ENCODE data around the gene ARID1A.

The ARID1A gene

DNA sequence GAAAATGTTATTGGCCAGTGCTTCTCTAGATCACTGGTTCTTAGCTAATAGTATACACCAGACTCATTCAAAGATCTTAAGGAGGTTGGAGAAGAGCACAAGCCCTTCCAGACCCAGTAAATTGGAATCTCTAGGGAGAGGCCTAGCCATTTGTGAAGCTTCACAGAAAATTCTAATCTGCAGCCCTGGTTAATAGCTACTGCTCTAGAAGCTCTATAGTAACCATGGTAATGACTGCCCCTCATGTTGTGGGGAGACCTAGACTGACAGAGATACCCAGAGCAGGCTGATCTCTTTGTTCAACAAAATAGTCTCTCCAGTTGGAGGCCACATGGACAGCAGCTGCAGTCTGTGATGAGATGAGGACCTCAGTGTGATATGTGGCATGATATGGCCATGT, 31.7 kb downstream of the ARID1A start:
- no peak for DNase-seq (ENCODE audit: low read depth in 2 of 2)

DNA sequence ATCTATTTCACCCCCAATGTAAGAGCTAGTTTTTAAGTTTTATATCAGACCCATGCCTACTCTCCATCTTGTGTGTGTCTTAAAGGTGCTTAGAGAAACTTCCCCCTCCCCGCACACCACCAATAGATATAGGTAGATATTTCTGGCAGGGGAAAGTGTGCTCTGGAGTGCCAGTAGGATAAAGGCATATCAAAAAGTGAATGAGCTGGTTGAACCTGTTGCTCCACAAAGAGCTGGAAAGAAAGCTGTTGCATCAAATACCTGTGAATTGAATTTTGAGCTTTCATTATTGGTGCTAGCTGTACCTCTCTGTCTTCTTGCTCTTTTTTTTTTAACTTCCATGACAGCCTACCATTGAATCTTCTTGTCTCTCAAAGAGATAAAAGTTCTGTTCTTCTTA, 32.8 kb downstream of the ARID1A start:
- no peak for DNase-seq (ENCODE audit: low read depth in 2 of 2)

DNA sequence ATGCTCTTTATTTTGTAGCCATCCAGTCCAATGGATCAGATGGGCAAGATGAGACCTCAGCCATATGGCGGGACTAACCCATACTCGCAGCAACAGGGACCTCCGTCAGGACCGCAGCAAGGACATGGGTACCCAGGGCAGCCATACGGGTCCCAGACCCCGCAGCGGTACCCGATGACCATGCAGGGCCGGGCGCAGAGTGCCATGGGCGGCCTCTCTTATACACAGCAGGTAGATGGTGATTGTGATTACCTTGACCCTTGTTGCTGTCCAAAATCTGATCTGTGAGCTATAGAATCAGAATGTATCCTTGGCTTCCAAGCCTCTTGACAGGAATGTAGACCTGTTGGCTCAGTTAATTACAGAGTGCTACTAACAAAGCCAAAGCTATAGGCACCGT, 33.8 kb downstream of the ARID1A start:
- no peak for DNase-seq (ENCODE audit: low read depth in 2 of 2)

DNA sequence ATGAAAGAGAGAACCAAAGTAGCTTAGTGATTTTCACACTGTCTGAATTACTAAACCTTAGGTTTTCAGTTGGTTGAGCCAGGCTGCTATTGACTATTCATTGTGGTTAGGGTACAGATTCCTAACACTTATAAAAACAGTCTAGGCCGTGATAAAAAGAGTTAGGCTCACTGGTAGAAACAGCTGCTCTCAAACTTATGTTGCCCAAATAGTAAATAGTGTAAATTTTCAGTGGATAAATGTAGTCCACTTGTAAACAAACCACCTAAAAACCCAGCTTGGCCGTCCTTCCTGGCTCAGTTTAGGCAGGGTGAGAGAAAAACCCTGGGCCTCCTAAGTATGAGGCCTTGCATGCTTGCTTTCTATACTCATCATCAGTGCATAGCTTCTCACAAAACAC, 34.9 kb downstream of the ARID1A start:
- no peak for DNase-seq (ENCODE audit: low read depth in 2 of 2)

DNA sequence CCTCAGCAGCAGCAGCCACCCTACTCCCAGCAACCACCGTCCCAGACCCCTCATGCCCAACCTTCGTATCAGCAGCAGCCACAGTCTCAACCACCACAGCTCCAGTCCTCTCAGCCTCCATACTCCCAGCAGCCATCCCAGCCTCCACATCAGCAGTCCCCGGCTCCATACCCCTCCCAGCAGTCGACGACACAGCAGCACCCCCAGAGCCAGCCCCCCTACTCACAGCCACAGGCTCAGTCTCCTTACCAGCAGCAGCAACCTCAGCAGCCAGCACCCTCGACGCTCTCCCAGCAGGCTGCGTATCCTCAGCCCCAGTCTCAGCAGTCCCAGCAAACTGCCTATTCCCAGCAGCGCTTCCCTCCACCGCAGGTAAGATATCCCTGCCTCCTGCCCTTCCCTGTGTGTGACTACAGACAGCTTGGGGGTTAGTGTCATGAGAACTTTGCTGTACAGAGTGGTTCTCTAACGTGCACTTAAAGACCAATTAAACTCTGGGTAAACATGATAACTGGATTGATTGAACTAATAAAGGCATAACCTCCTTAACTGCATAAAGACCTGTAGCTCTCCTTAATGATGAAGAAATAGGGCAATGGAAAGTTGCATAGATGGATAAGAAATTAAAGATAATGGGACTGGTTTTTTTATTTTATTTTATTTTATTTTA, 35.6 kb downstream of the ARID1A start:
- no peak for DNase-seq (ENCODE audit: low read depth in 2 of 2)

DNA sequence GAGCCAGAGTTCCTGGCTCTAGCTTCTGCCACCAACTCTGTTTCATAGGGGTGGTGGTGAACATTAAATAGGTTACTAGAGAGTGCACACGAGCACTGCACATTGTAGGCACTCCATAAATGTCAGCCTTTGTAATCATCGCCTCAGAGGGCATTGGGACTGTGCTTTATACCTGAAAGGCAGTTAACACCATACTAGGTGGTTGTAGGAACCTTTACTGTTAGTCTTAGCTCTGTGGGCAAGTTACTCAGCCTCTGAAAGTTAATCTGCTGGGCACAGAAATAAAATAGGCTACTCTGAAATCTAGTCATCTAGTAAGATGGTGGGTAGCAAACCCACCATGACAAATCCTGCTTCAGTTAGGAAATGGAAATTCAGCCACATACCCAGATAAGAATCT, 37.6 kb downstream of the ARID1A start:
- no peak for DNase-seq (ENCODE audit: low read depth in 2 of 2)

DNA sequence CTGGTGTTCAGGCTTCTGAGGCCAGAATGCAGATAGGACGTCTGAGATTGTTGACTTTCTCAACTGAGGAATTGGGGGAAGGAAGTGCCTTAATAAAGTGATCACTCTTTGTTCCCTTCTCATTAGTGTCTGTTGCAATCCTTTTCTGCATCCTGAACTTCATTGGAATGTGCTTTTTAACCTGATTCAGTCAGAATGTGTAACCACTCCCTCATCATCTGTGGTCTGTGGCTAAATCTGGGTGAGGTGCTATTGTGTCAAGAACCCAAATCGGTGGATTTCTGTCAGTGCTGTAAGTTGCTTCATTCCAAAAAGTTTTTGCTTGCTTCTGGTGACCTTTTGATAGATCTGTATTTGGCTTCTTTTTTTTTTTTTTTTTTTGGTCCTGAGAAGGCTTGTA, 38.2 kb downstream of the ARID1A start:
- DNase-seq (ENCODE audit: low read depth in 2 of 2), result no peak

DNA sequence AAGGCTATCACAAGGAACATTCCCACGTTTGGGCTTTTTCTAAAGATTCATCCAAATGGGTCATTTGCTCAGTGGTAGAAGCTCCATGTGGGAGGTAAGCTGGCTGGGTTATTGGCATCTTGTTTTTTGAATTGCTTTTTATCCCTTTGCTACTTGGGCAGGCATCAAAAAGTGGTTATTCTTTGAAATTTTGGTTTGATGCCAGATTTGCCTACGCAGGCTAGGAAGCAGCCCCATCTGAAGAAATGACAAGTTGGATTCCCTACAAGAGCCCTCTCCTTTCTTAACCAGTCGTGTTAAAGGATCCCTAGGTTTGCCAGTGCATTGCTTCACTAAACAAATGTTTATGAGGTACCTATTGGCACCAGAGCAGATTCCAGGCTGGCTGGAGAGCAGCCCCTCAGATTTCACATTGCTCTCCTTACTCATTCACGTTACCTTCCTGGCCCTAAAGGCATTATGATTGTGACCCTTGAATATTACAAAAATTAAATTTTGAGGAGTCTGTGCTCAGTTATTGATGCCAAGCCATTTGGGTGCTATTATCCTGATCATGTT, 38.8 kb downstream of the ARID1A start:
- DNase-seq (ENCODE audit: low read depth in 2 of 2), result no peak

DNA sequence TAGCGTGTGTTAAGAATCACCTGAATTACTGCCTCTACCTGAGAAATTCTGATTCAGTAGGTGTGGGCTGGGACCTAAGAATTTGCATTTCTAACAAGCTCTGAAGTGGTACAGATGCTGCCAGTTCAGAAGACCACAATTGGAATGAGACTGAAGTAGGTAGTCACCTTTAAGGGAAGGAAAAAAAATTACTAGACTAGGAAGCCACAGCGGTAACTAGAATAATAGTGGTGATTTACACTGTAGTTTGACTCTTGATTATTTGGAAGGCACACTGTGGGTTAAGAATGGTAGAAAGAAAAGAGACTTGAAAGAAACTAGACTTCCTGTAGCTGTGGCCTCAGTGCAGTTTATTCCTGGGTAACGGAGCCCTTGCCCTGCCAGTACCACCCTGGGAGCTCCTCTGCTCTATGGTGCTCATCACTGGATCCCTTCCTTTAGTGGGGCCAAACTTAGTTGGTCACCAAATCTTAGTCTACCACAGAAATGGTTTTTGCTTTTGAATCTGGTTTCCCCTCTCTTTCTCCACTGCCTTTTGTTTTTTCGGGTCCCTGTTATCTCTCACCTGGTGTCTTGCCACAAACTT, 43.6 kb downstream of the ARID1A start:
- DNase-seq (ENCODE audit: low read depth in 2 of 2), result peak in 1 of 2 donors; percentile 19

DNA sequence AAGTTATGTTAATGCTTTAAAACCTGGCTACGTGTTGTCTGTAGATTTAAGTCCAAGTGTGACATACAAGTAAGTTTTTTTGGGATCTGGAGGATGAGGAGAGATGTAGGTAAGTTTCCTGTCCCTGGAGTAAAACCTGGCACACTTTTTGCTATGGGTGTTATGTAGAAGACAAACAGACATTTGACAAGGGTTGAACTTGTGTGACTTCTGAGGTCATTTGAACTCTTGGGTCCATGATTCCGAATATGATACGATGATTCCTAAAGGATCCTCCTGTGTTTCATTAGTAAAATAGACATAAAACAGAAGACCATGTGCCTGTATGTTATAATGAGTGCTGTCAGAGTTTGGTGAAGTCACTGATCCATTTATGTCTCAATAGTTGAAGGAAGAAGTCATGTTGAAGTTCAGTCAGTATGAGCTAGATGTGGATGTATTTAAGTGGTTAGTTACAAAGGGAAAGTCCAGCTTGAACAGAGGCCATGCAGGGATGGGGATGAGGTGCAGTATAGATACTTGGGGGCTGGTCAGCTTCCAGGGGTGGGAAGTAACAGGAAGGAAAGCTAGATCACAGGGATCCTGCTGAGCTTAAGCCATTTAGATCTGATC, 44.3 kb downstream of the ARID1A start:
- no peak for DNase-seq (ENCODE audit: low read depth in 2 of 2)

DNA sequence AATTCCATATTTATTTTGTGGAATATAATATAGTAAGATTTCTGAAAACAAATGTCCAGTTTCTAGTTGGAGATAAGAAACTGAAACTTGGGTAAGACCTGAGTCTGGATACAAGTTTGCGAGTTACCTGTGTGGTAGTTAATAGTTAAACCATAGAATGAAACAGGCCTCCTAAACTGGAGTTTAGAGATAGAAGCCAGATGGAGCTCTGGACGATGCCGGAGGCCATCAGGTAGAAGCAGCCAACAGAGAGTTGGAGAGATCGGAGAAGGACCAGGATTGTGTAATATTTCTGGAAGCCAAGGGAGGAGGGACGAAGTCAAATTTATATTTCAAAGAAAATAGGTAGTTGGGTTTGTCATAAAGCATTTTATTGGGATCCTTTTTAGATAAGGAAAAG, 45.1 kb downstream of the ARID1A start:
- no peak for DNase-seq (ENCODE audit: low read depth in 2 of 2)

DNA sequence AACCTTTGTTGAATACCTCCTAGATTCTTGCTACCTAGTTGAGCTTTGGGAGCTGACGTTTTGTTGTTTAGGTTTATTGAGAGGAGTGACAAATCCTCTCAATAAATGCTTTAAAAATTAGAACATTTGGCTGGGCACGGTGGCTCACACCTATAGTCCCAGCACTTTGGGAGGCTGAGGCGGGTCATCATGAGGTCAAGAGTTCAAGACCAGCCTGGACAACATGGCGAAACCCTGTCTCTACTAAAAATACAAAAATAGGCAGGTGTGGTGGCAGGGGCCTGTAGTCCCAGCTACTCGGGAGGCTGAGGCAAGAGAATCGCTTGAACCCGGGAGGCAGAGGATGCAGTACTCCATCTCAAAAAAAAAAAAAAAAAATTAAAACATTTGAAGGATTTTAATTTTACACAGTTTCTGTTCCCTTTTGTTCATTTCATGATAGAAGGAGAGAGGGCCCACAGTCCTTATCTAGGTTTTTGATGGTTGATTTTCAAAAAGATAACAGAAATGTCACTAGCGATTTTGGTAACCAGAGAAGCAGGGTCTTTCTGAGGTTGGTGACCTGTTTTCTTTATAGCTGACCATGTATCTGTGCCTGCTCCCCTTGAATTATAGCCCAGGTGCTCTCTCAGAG, 47.7 kb downstream of the ARID1A start:
- DNase-seq (ENCODE audit: low read depth in 2 of 2), result no peak

DNA sequence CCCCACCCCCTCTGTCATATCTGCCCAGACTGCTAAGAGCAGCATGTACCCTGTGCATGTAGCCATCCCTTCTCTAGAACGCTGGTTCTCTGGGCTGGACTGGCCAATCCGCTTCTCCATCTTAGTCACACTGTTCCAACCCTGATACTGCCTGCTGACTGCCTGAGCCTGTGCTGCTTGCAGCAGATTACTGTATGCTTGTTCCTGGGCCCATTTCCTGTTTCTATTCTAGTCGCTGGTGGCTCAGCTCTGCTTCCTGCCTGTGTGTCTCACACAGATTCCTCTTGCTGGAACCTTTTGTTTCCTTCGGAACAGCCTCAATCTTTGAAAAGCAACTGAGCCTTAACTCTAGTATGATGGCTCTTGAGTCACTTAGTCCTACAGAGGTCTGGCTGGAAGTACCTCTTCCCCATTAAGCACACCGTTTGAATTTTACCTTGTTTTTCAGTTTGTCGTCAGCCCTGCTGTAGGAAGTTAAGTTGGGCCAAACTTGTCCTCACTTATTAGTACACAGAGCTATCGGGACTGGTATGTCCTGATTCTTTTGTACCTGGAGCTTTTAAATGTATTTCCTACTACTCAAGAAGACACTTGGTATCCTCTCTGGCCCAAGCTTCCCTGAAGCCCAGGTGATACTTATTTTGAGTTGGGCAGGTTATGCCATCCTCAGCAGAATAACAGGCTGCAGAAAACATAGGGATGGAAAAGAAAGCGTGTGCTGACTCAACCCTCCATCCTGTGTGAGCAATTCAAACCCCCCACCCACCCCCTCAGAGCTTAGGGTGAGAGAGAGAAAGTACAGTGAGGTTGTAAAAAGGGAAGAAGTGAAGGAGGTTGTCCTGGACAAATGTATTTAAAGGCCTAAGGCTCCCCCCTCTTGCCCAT, 48.5 kb downstream of the ARID1A start:
- peak; percentile 48 to 71 for DNase-seq (ENCODE audit: low read depth in 2 of 2)

DNA sequence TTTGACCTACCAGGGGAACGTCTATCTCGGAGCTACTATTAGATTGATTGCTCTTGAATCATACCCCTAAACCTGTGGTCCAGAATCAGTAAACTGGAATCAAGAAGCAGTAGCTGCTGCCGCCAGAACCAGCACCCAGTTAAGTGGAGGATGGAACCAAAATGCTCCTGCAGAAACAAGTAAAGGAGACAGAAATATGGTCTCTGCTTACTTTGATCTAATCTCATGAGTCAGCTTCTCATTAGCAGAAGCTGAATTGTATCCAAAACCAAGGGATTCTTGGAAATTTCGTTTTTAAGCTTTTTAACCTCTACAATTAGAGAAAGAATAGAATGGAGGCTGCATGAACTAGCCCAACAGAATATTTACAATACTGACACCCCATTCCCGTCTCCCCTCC, 49.4 kb downstream of the ARID1A start:
- DNase-seq (ENCODE audit: low read depth in 2 of 2), result no peak

DNA sequence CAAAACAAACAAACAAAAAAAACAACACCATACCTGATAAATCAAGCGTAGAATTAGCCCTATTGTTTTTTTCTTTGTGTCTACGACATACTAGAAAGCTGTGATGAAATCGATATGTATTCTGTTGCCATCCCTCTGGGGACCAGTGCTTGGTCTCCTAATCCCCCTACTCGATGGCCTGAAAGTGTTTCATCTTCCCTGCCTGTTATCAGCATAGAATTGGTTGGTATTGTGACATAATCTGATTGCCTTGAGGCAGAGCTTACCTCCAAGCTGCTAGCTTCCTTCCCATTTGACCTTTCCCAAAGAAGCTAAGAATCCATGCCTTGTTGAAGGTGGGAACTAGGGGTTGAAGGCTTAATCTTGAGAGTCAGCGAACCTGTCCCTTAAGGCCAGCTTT, 51.2 kb downstream of the ARID1A start:
- no peak for DNase-seq (ENCODE audit: low read depth in 2 of 2)

DNA sequence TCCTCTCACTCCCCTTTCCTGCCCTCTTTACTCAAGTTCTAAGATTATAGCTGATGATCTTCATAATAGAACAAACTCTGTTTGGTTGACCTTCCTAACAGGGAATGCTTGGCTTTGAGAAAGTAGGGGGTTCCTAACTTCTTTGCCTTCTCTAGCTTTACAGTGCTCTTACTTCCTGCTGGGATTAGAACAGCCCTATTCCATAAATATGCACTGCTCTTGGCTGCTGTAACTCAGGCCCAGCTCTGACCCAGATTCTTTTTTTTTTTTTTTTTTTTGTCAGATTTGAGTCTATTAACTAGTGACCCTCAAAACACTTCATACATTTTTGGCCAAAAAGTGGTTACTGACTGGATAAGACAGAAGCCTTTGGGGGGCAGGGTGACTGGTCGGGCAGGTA, 52.5 kb downstream of the ARID1A start:
- DNase-seq (ENCODE audit: low read depth in 2 of 2), result no peak

DNA sequence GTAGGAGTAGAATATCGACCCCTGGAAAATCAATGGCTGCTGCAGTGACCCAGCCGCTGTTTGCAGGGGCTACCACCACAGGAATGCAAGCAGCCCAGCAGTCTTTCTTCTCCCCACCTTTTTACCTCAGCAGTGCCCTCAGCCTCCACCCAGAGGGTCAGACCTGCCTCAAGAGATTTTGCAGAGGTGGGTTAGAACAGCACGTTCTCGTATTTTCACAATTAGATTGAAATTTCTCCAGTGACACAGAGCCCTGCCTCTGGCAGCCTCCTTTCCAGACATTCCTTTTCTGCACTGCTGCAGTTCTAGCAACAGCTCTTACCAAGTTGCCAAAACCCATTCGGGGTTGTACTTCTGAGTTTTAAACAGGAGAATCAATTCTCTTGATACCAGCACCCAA, 53.6 kb downstream of the ARID1A start:
- no peak for DNase-seq (ENCODE audit: low read depth in 2 of 2)

DNA sequence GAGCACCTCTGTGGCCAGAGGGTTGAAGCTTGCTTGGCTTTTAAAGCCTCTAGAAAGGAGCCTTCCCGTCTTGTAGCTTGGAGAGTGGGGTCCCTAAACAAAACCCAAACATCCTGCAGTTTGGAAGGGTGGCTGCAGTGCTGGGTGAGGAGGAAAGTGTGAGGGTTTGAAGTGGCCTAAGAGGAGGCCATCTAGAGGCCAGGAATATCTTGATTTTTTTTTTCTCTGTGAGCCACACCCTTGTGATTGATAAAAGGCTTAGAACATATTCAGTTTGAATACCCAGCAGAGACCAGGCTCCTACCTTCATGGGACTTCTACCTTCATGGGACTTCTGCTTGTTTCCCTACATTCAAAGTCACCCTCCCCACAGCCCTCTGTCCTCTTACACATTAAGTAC, 54.6 kb downstream of the ARID1A start:
- DNase-seq (ENCODE audit: low read depth in 2 of 2), result no peak

DNA sequence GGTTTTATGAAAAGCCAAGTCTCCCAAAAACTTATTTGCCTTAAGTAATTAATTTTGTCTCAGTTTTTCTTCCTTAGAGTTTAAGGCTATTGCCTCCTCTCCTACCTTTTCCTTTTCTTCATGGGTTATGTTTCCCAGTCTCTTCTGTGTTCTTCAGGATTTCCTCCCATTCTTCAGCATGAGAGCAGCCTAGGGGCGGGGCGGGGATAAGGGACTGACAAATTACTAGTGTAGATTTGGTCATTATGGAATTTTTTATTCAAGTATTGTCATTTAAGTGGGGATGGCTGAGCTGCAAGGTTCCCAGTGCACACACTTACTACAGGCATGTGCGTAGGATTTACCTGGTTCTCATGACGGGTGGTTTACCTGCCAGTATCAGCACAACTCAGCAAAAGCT, 56.7 kb downstream of the ARID1A start:
- DNase-seq (ENCODE audit: low read depth in 2 of 2), result no peak

DNA sequence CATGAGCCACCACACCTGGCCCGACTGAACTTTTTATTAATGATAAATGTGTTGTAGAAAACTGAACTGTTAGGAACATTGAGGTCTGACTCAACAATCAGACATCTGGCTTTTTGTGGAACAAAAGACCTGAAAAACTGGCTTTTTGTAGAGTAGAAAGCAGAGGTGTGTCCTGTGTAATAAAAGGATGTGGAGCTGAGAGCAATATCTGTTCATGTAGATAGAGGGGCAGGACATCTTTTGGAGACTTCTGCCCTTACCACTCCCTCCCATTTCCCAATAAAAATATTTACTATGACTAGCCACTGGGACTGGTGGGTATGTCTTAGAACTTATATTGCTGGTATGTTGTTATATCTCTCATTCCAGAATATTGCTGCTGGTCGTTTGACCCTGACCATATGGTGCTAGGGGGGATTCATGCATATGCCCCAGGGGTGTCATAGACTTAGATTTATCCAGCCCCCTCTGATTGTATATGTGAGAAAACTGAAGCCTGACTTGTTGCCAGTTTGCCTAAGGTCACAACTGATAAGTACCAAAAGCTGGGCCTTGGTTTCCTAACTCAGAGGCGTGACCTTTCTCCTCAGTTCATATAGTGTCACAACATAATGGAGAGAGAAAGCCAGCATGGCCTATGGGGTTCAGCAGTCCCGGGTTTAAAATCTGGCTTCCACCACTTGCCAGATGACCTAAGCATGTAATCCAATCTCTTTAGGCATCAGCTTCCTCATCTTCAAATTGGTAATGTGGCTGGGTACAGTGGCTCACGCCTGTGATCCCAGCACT, 58.5 kb downstream of the ARID1A start:
- no peak for DNase-seq (ENCODE audit: low read depth in 2 of 2)

DNA sequence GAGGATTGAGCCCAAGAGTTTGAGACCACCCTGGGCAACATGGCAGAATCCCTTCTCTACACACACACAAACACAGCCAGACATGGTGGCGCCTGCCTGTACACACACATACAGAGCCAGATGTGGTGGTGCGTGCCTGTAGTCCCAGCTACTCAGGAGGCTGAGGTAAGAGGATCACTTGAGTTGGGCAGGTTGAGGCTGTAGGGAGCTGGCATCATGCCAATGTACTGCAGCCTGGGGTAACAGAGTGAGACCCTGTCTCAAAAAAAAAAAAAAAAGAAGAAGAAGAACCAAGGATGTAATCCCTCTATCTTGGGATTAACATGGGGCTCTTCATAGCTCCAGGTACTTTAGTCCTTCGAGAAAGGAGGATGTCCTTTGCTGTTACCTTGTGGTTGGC, 62.5 kb downstream of the ARID1A start:
- DNase-seq (ENCODE audit: low read depth in 2 of 2), result no peak

Measured in stimulated activated CD4-positive, alpha-beta T cell treated with anti-CD3 and anti-CD28 coated beads, Interleukin-1b, Interleukin-23, amount 100 ng/mL, for 4 hours (primary cell).